Astrocyte (in vitro differentiated cells and primary cell): Measurements from ENCODE around the gene FNDC5. TPM values are rescaled to one million over a fixed set of nuclear protein-coding genes. Genes with fewer than 3 reads are reported as not detected.

Experiments
- DNase-seq: peaks from one replicate; pipeline ENCODE4 v3.0.0-alpha.2; 2010; ENCODE audit warnings: low read depth
- FAIRE-seq: peaks from 2 replicates; lab custom pipeline; 2011; peaks lifted over from hg19 to GRCh38; lab: Jason Lieb, UNC
- H2AFZ ChIP-seq: 2 replicates; pipeline ENCODE4 v1.6.0; 2012; ENCODE audit warnings: low read depth, low read length, inconsistent platforms
- H3K27ac ChIP-seq: 2 replicates; pipeline ENCODE4 v1.5.1; 2011; ENCODE audit warnings: low read depth, low read length, inconsistent platforms
- H3K27me3 ChIP-seq: 2 replicates; pipeline ENCODE4 v1.6.0; 2011; ENCODE audit warnings: low read length, inconsistent platforms; ENCODE audit not compliant: insufficient read depth
- H3K36me3 ChIP-seq: 2 replicates; pipeline ENCODE4 v1.5.1; 2011; ENCODE audit warnings: low read length, inconsistent platforms; ENCODE audit not compliant: insufficient read depth
- H3K4me1 ChIP-seq: 2 replicates; pipeline ENCODE4 v1.5.1; 2011; ENCODE audit warnings: low read length, inconsistent platforms; ENCODE audit not compliant: insufficient read depth
- H3K4me2 ChIP-seq: 2 replicates; pipeline ENCODE4 v1.6.0; 2012; ENCODE audit warnings: low read length, inconsistent platforms
- H3K4me3 ChIP-seq: 2 replicates; pipeline ENCODE4 v1.5.1; 2011; ENCODE audit warnings: low read depth, mild to moderate bottlenecking, low read length, inconsistent platforms; ENCODE audit not compliant: insufficient read depth
- H3K79me2 ChIP-seq: 2 replicates; pipeline ENCODE4 v1.6.0; 2012; ENCODE audit warnings: mild to moderate bottlenecking, low read length, inconsistent platforms; ENCODE audit not compliant: insufficient read depth
- H3K9ac ChIP-seq: 2 replicates; pipeline ENCODE4 v1.6.0; 2012; ENCODE audit warnings: mild to moderate bottlenecking, low read length, inconsistent platforms
- H3K9me3 ChIP-seq: 2 replicates; pipeline ENCODE4 v1.5.1; 2012; ENCODE audit warnings: low read depth, mild to moderate bottlenecking, low read length, inconsistent platforms; ENCODE audit not compliant: insufficient read depth
- H4K20me1 ChIP-seq: 2 replicates; pipeline ENCODE4 v1.6.0; 2012; ENCODE audit warnings: low read length, inconsistent platforms; ENCODE audit not compliant: insufficient read depth
- H3K27ac Mint-ChIP-seq: one replicate; pipeline ENCODE4 v1.8.0; 2021; ENCODE audit warnings: mild to moderate bottlenecking, mixed read lengths; ENCODE audit not compliant: unreplicated experiment
- H3K27me3 Mint-ChIP-seq: one replicate; pipeline ENCODE4 v1.8.0; 2021; ENCODE audit warnings: low read depth, mixed read lengths; ENCODE audit not compliant: unreplicated experiment
- H3K36me3 Mint-ChIP-seq: one replicate; pipeline ENCODE4 v1.8.0; 2021; ENCODE audit warnings: low read depth, mixed read lengths; ENCODE audit not compliant: unreplicated experiment
- H3K4me1 Mint-ChIP-seq: one replicate; pipeline ENCODE4 v1.8.0; 2021; ENCODE audit warnings: low read depth, mixed read lengths; ENCODE audit not compliant: unreplicated experiment
- H3K4me3 Mint-ChIP-seq: one replicate; pipeline ENCODE4 v1.8.0; 2021; ENCODE audit warnings: mild to moderate bottlenecking, moderate library complexity, mixed read lengths; ENCODE audit not compliant: unreplicated experiment
- H3K9me3 Mint-ChIP-seq: one replicate; pipeline ENCODE4 v1.8.0; 2021; ENCODE audit warnings: mild to moderate bottlenecking, mixed read lengths; ENCODE audit not compliant: unreplicated experiment
- CTCF ChIP-seq: IDR thresholded peaks from 2 replicates; pipeline ENCODE4 v1.5.1; 2011; ENCODE audit warnings: low read depth, mild to moderate bottlenecking, inconsistent platforms, low read length, moderate library complexity; ENCODE audit not compliant: insufficient read depth
- EZH2 ChIP-seq: IDR thresholded peaks from 2 replicates; pipeline ENCODE4 v1.6.1; 2012; ENCODE audit warnings: mild to moderate bottlenecking, low read length, inconsistent platforms; ENCODE audit not compliant: insufficient read depth
- total RNA-seq: library from RNA; stranded (reverse); gene quantifications from 2 replicates; pipeline ENCODE4 v1.2.1, GENCODE V29; 2021

FNDC5 gene
- total RNA-seq, 1 donor from 2014 or later: 0.39 TPM

- no peak overlapping the region for H3K4me3 ChIP-seq
- peaks cover 19% of the 10 kb centered on the region for H3K36me3 Mint-ChIP-seq
- H3K9me3 ChIP-seq: no peaks in the 10 kb centered on the region
- H3K4me1 ChIP-seq: no peaks in the 10 kb centered on the region
- H3K4me3 Mint-ChIP-seq: no peak overlapping the region
- peaks cover 9% of the 10 kb centered on the region for H3K27me3 Mint-ChIP-seq
- no peaks in the 10 kb centered on the region for H3K36me3 ChIP-seq
- peaks cover 7% of the 10 kb centered on the region for H3K4me1 Mint-ChIP-seq
- no peak overlapping the region for H2AFZ ChIP-seq
- H3K27ac ChIP-seq: no peak overlapping the region
- no peaks in the 10 kb centered on the region for H3K79me2 ChIP-seq
- H3K9ac ChIP-seq: no peak overlapping the region
- TF ChIP-seq CTCF (no peak), EZH2 (no peak)
- H3K27ac Mint-ChIP-seq: no peak overlapping the region
- H3K9me3 Mint-ChIP-seq: no peaks in the 10 kb centered on the region
- FAIRE-seq (no peak), DNase-seq (no peak)
- no peaks in the 10 kb centered on the region for H3K27me3 ChIP-seq
- peaks cover 4% of the 10 kb centered on the region for H4K20me1 ChIP-seq
- no peak overlapping the region for H3K4me2 ChIP-seq
Measured at GRCh38 chr1:32863218-32863880, 7.4 kb downstream of the FNDC5 start.

DNA sequence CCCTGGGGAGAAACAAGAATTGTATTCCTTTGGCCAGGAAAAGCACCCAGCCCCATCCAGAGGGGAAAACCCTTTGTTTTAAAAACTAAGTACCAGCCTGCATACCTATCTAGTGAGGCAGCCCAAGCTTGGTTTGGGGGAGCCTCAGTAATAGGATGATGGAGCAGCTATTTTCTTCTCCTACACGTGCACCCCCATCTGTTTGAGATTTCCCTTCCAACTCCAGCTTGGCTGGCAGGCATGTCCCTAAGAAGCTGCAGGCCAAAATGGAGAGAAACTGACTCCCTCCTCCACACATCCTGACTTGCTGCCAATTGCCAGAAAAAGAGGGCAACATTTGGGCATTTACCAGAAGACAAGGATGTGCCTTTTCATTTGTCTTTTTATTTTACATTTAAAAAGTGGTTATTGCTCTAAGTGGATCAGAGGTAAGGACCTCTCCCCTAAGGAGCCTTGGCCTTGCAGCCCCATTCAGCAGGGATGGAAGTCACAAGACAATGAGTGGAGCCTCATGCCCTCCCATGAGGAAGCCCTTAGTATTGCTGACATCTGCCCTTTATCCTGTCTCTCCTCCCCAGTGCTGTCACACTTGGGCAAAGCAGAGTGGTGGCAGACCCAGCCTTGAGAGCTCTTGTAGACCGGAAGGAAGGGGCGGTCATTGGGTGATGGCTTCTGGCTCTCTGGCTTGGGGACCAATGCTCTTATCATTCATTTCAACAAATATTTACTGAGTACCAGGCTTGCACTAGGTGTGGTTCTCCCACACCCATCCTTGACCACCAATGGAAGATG lies 8.6 kb downstream of the FNDC5 start:
- Histone ChIP-seq H3K4me2 (no peak overlapping the region), H3K27me3 (no peaks in the 10 kb centered on the region), H3K4me3 (no peak overlapping the region), H2AFZ (no peak overlapping the region), H3K79me2 (no peaks in the 10 kb centered on the region), H3K9ac (no peak overlapping the region), H3K36me3 (no peaks in the 10 kb centered on the region), H4K20me1 (peaks cover 4% of the 10 kb centered on the region), H3K27ac (no peak overlapping the region), H3K9me3 (no peaks in the 10 kb centered on the region), H3K4me1 (no peaks in the 10 kb centered on the region)
- Mint-ChIP-seq H3K4me3 (no peak overlapping the region), H3K36me3 (peaks cover 20% of the 10 kb centered on the region), H3K27me3 (peaks cover 3% of the 10 kb centered on the region), H3K4me1 (peaks cover 7% of the 10 kb centered on the region), H3K27ac (no peak overlapping the region), H3K9me3 (no peaks in the 10 kb centered on the region)
- FAIRE-seq (no peak), DNase-seq (no peak)
- no peak for TF ChIP-seq EZH2
- TF ChIP-seq CTCF: no peak

GRCh38 chr1:32860566-32860965 lies 10.1 kb downstream of the FNDC5 start:
- FAIRE-seq (peak; percentile 20), DNase-seq (no peak)
- no peaks in the 10 kb centered on the region for H3K27me3 Mint-ChIP-seq
- no peak overlapping the region for H2AFZ ChIP-seq
- no peak overlapping the region for H3K27ac ChIP-seq
- H3K9ac ChIP-seq: no peak overlapping the region
- H3K9me3 ChIP-seq: no peaks in the 10 kb centered on the region
- TF ChIP-seq EZH2 (no peak), CTCF (no peak)
- H3K4me2 ChIP-seq: no peak overlapping the region
- no peaks in the 10 kb centered on the region for H3K27me3 ChIP-seq
- H3K9me3 Mint-ChIP-seq: no peaks in the 10 kb centered on the region
- no peaks in the 10 kb centered on the region for H3K4me1 ChIP-seq
- H3K36me3 Mint-ChIP-seq: peaks cover 23% of the 10 kb centered on the region
- no peaks in the 10 kb centered on the region for H3K79me2 ChIP-seq
- no peak overlapping the region for H3K4me3 ChIP-seq
- peaks cover 4% of the 10 kb centered on the region for H4K20me1 ChIP-seq
- H3K4me1 Mint-ChIP-seq: peaks cover 7% of the 10 kb centered on the region
- H3K36me3 ChIP-seq: no peaks in the 10 kb centered on the region
- H3K27ac Mint-ChIP-seq: no peak overlapping the region
- no peak overlapping the region for H3K4me3 Mint-ChIP-seq
